Immature natural killer cell (primary cell): ENCODE results near the gene SPRYD3. TPM values are rescaled to one million over a fixed set of nuclear protein-coding genes. Genes with fewer than 3 reads are reported as not detected.

Experiments
- DNase-seq, 3 donors: peaks; one replicate each; pipeline ENCODE4 v3.0.0; 2022; ENCODE audit warnings: mixed read lengths in 1 of 3
- H3K27ac Mint-ChIP-seq, 6 donors: one replicate each; pipeline ENCODE4 v1.8.0; 2020; ENCODE audit warnings: mixed read lengths in 6 of 6, mild to moderate bottlenecking in 5 of 6, inconsistent platforms in 4 of 6, moderate library complexity in 3 of 6
- H3K27me3 Mint-ChIP-seq, 3 donors: one replicate each; pipeline ENCODE4 v1.8.0; 2020 to 2021; ENCODE audit warnings: low read depth in 3 of 3, mild to moderate bottlenecking in 3 of 3, mixed read lengths in 3 of 3, moderate library complexity in 3 of 3, inconsistent platforms in 1 of 3
- H3K36me3 Mint-ChIP-seq, 3 donors: one replicate each; pipeline ENCODE4 v1.8.0; 2020; ENCODE audit warnings: mixed read lengths in 3 of 3, inconsistent platforms in 2 of 3, mild to moderate bottlenecking in 2 of 3
- H3K4me1 Mint-ChIP-seq, 2 donors: one replicate each; pipeline ENCODE4 v1.8.0; 2020; ENCODE audit warnings: inconsistent platforms in 2 of 2, mild to moderate bottlenecking in 2 of 2, mixed read lengths in 2 of 2, moderate library complexity in 1 of 2
- H3K4me3 Mint-ChIP-seq, 5 donors: one replicate each; pipeline ENCODE4 v1.8.0; 2020; ENCODE audit warnings: mild to moderate bottlenecking in 5 of 5, mixed read lengths in 5 of 5, inconsistent platforms in 3 of 5, moderate library complexity in 3 of 5
- H3K9me3 Mint-ChIP-seq, 6 donors: one replicate each; pipeline ENCODE4 v1.8.0; 2020; ENCODE audit warnings: mild to moderate bottlenecking in 6 of 6, mixed read lengths in 6 of 6, inconsistent platforms in 4 of 6, moderate library complexity in 3 of 6
- polyA plus RNA-seq, 3 donors: library from polyadenylated mRNA; unstranded; fragments of 300-500 nt; fragmentation: Illumina TruSeq; gene quantifications; one replicate each; pipeline ENCODE4 v1.2.3, GENCODE V29; 2021

The SPRYD3 gene, protein sequence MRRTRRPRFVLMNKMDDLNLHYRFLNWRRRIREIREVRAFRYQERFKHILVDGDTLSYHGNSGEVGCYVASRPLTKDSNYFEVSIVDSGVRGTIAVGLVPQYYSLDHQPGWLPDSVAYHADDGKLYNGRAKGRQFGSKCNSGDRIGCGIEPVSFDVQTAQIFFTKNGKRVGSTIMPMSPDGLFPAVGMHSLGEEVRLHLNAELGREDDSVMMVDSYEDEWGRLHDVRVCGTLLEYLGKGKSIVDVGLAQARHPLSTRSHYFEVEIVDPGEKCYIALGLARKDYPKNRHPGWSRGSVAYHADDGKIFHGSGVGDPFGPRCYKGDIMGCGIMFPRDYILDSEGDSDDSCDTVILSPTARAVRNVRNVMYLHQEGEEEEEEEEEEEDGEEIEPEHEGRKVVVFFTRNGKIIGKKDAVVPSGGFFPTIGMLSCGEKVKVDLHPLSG
- polyA plus RNA-seq: 10 to 100 TPM; 35.6 to 70.4 (median 59.6) TPM

DNA sequence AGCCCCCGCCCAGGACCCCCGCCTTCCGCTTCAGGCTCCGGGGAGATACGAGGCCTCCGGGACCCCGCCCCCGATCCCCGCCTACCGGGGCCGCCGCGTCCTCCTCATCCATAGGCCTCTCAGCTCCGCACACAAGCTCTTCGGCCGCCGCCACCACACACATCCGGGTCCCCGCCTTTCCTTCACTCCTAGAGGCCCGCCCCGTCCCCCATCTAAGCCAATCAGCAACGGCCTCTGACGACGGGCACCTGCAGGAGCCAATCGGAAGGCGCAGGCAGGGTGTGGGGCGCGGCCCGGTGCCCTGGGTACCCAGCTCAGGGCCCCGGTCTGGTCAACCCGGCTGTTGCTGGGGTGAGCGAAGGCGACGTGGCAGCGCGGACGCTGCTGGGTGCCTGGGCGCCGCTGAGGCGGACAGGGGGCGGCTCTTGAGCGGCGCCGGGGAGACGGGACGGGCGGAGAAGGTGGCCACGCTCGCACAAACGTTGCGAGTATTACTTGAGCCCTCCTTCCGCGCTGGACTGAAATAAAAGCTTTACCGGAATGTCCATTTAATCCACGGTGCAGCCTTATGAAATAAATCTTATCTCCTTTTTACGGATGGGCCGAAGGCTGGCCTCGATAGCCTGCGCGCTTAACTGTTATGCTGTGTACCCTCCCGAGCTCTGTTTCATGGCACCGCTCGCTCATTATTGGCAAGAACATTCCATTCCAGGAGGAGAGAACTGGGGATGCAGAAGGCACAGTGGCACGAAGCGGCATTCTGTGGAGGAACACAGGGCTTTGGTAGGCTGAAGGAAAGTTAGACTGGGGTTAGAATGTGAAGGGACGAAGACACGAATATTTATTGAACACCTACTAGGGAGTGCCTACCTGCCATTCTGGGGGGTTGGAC is at the start of gene SPRYD3:
Gene SPRYD3, minus strand, starts transcription at position 165 of the 892 bp plus-strand sequence. Its CDS starts 57 bp downstream, at position 108.
- H3K27me3 Mint-ChIP-seq: peaks cover 5 to 6% (median 5%) of the 10 kb centered on the region in 3 donors
- H3K36me3 Mint-ChIP-seq: peaks cover 7 to 11% (median 8%) of the 10 kb centered on the region in 3 donors
- peaks cover 35 to 52% of the 10 kb centered on the region in 2 donors for H3K4me1 Mint-ChIP-seq
- H3K4me3 Mint-ChIP-seq: peak within 1 kb of the TSS; percentile 88 to 98 (median 94)
- peak; percentile 97 to 99 (median 98) for DNase-seq
- H3K27ac Mint-ChIP-seq: peak within 1 kb of the TSS; percentile 86 to 96 (median 92)
- no peaks in the 10 kb centered on the region for H3K9me3 Mint-ChIP-seq

GRCh38 chr12:53127169-53127568 is 48.0 kb upstream of the SPRYD3 start:
- H3K36me3 Mint-ChIP-seq: peaks cover 0 to 3% (median 0%) of the 10 kb centered on the region in 3 donors
- peaks cover 4 to 14% (median 11%) of the 10 kb centered on the region in 3 donors for H3K27me3 Mint-ChIP-seq
- H3K4me3 Mint-ChIP-seq: no peak overlapping the region
- no peaks in the 10 kb centered on the region for H3K4me1 Mint-ChIP-seq
- peaks cover 0 to 1% (median 0%) of the 10 kb centered on the region in 6 donors for H3K9me3 Mint-ChIP-seq
- H3K27ac Mint-ChIP-seq: no peak overlapping the region
- no peak for DNase-seq

GRCh38 chr12:53124352-53124723 is 45.1 kb upstream of the SPRYD3 start:
- H3K9me3 Mint-ChIP-seq: peaks cover 0 to 1% (median 0%) of the 10 kb centered on the region in 6 donors
- H3K27me3 Mint-ChIP-seq: peaks cover 0 to 9% (median 8%) of the 10 kb centered on the region in 3 donors
- H3K36me3 Mint-ChIP-seq: peaks cover 0 to 3% (median 0%) of the 10 kb centered on the region in 3 donors
- no peak overlapping the region for H3K27ac Mint-ChIP-seq
- H3K4me3 Mint-ChIP-seq: no peak overlapping the region
- DNase-seq: no peak
- H3K4me1 Mint-ChIP-seq: no peaks in the 10 kb centered on the region

GRCh38 chr12:53123578-53124351 is 44.6 kb upstream of the SPRYD3 start:
- DNase-seq: no peak
- H3K4me1 Mint-ChIP-seq: no peaks in the 10 kb centered on the region
- no peak overlapping the region for H3K4me3 Mint-ChIP-seq
- H3K27me3 Mint-ChIP-seq: peaks cover 0 to 6% (median 6%) of the 10 kb centered on the region in 3 donors
- peaks cover 0 to 1% (median 0%) of the 10 kb centered on the region in 6 donors for H3K9me3 Mint-ChIP-seq
- H3K27ac Mint-ChIP-seq: no peak overlapping the region
- H3K36me3 Mint-ChIP-seq: peaks cover 0 to 3% (median 0%) of the 10 kb centered on the region in 3 donors

DNA sequence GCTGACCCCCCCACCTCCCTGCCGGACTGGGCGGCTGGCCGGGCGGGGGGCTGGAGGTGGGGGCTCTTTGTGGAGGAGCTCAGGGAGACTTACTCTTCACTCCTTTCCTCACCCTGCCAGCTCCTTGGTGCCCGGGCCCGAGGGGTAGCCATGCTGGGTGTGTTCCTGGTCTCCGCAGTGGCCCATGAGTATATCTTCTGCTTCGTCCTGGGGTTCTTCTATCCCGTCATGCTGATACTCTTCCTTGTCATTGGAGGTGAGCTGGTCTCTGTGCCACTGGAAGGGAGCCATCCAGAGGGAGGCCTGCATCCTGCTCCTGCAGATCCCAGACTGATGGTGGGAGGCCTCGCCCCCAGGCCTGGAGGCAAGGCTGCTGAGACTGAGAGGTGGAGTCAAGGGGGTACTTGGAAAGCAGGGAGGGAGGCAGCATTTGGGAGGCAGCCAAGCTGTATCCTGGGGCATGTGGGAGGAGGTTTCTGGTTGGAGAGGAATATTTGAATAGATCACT is 43.8 kb upstream of the SPRYD3 start:
- Mint-ChIP-seq H3K36me3 (peaks cover 0 to 3% (median 0%) of the 10 kb centered on the region in 3 donors), H3K9me3 (peaks cover 0 to 1% (median 0%) of the 10 kb centered on the region in 6 donors), H3K27me3 (peaks cover 0 to 6% (median 3%) of the 10 kb centered on the region in 3 donors), H3K4me3 (no peak overlapping the region), H3K4me1 (no peaks in the 10 kb centered on the region), H3K27ac (no peak overlapping the region)
- DNase-seq: no peak

DNA sequence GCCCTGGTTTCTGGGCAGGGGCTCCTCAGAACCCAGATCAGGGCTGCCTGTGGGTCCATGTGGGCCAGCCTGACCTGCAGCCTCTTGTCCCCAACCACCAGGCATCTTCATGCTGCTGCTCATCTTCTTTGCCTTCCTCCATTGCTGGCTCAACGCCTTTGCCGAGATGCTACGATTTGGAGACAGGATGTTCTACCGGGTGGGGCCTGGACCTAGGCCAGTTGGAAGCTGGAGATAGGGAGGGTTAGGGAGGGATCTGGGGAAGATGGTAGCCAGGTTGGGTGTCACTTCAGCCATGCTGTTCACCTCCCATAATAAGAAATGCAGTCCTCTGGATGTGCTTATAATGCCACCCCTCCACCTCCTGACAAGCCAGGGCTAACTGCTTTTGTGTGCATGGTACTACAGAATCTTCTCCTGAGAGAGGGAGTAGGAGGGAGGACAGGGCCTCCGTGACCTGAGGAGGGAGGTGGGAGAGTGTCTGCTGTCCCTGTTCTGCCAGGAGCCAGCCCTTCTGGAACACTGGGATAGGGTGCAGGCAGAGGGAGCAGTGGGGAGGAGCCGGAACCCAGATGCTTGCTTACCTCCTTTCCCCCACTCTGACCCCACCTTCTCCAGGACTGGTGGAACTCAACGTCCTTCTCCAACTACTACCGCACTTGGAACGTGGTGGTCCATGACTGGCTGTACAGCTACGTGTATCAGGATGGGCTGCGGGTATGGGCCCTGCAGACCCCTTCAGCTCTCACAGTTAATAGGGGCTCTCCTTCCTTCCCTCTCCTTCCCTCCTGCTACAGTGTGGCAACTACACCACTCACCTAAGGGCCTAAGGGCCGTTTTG is 41.7 kb upstream of the SPRYD3 start:
- DNase-seq: no peak
- Mint-ChIP-seq H3K4me1 (no peaks in the 10 kb centered on the region), H3K27me3 (peaks cover 0 to 2% (median 0%) of the 10 kb centered on the region in 3 donors), H3K9me3 (peaks cover 0 to 1% (median 0%) of the 10 kb centered on the region in 6 donors), H3K36me3 (no peaks in the 10 kb centered on the region), H3K4me3 (no peak overlapping the region), H3K27ac (peak overlapping the region in 1 of 6 donors; percentile 10)

DNA sequence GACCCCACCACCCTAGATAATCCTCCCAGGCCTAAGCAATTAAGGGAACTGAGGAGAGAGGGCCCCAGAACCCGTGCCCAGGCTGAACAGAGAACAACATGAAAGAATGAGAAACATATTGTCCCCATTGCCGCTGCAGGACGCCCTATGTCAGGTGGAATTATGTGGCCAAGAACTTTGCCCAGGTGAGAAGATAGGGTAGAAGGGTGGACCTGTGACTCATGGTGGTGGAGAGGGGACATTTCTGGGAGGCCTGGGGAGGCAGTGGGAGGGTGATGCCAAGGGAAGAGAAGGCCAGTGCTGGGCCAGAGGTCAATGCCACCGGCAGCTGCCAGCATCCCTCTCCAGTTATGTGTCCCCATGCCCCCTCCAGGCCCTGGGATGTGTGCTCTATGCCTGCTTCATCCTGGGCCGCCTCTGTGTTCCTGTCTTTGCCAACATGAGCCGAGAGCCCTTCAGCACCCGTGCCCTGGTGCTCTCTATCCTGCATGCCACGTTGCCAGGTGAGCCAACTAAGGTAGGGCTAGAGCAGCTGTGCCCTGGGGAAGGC is 39.6 kb upstream of the SPRYD3 start:
- no peak for DNase-seq
- Mint-ChIP-seq H3K36me3 (no peaks in the 10 kb centered on the region), H3K27ac (no peak overlapping the region), H3K9me3 (no peaks in the 10 kb centered on the region), H3K4me3 (no peak overlapping the region), H3K4me1 (no peaks in the 10 kb centered on the region), H3K27me3 (no peaks in the 10 kb centered on the region)

DNA sequence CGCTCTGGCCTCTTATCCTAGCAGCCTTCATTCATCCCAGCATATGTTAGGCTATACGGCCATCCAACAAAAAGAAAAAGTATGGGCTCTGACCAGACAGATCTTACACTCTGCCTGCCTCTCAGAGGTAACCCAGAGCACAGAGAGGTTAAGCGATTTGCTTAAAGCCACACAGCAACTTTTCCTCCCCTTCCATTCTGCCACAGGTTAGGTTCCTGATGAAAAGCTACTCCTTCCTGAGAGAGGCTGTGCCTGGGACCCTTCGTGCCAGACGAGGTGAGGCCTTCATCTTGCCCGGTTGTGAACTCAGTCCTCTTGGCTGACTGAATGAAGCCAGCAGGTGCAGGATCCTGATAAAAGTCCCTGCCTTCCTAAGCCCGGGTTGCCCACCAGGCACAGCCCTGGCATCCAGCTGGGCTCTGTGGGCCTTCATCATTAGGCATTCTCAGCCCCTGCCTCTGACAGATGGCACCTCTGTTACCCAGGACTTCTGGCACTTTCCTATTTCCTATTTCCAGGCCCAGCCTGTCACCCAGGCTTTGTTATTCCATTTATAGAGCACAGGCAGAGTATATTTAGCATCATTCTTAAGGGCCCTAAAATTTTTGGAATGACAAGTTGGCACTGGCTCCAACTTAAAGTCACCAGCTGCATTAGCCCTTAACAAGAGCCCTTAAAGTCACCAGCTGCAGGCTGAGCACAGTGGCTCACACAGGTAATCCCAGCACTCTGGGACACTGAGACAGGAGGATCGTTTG is 36.9 kb upstream of the SPRYD3 start:
- no peaks in the 10 kb centered on the region for H3K4me1 Mint-ChIP-seq
- no peak overlapping the region for H3K4me3 Mint-ChIP-seq
- no peak overlapping the region for H3K27ac Mint-ChIP-seq
- no peaks in the 10 kb centered on the region for H3K9me3 Mint-ChIP-seq
- DNase-seq: no peak
- no peaks in the 10 kb centered on the region for H3K27me3 Mint-ChIP-seq
- peaks cover 0 to 3% (median 0%) of the 10 kb centered on the region in 3 donors for H3K36me3 Mint-ChIP-seq

- no peak overlapping the region for H3K4me3 Mint-ChIP-seq
- DNase-seq: no peak
- H3K9me3 Mint-ChIP-seq: no peaks in the 10 kb centered on the region
- H3K27me3 Mint-ChIP-seq: no peaks in the 10 kb centered on the region
- no peaks in the 10 kb centered on the region for H3K4me1 Mint-ChIP-seq
- no peak overlapping the region for H3K27ac Mint-ChIP-seq
- H3K36me3 Mint-ChIP-seq: peaks cover 0 to 3% (median 0%) of the 10 kb centered on the region in 3 donors
Observed at GRCh38 chr12:53115112-53115890, 36.1 kb upstream of the SPRYD3 start.

DNA sequence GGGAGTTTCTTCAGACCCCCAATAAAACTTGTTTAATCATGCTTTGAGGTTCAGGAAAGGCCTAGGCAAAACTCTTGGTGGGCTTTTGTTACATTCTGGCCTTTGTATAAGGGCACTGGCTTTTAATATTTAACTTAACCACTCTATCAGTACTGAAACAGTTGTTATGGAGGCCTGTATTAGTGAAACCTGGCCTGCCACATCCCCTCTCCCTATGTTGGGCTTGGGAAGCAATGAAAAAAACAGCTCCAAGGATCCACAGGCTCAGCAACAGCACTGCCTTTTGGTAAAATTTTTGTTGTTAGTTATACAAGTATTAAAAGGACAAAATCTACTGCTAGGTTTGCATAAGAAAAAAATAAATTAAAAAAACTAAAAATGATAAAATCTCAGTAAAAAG is 34.8 kb upstream of the SPRYD3 start:
- no peak for DNase-seq
- H3K27me3 Mint-ChIP-seq: no peaks in the 10 kb centered on the region
- H3K4me1 Mint-ChIP-seq: no peaks in the 10 kb centered on the region
- H3K4me3 Mint-ChIP-seq: no peak overlapping the region
- H3K27ac Mint-ChIP-seq: no peak overlapping the region
- H3K36me3 Mint-ChIP-seq: peaks cover 0 to 3% (median 0%) of the 10 kb centered on the region in 3 donors
- H3K9me3 Mint-ChIP-seq: no peaks in the 10 kb centered on the region

- no peak overlapping the region for H3K4me3 Mint-ChIP-seq
- H3K27me3 Mint-ChIP-seq: no peaks in the 10 kb centered on the region
- H3K36me3 Mint-ChIP-seq: peaks cover 0 to 3% (median 0%) of the 10 kb centered on the region in 3 donors
- H3K9me3 Mint-ChIP-seq: no peaks in the 10 kb centered on the region
- no peak overlapping the region for H3K27ac Mint-ChIP-seq
- DNase-seq: no peak
- H3K4me1 Mint-ChIP-seq: no peaks in the 10 kb centered on the region
Observed at GRCh38 chr12:53113136-53113705, 34.0 kb upstream of the SPRYD3 start.
